Measurements from ENCODE around the gene NFATC1.

Gene NFATC1

GRCh38 chr18:79542213-79542612 is 146.5 kb downstream of the NFATC1 start:
- DNase-seq (ENCODE audit: low read depth): no peak

DNA sequence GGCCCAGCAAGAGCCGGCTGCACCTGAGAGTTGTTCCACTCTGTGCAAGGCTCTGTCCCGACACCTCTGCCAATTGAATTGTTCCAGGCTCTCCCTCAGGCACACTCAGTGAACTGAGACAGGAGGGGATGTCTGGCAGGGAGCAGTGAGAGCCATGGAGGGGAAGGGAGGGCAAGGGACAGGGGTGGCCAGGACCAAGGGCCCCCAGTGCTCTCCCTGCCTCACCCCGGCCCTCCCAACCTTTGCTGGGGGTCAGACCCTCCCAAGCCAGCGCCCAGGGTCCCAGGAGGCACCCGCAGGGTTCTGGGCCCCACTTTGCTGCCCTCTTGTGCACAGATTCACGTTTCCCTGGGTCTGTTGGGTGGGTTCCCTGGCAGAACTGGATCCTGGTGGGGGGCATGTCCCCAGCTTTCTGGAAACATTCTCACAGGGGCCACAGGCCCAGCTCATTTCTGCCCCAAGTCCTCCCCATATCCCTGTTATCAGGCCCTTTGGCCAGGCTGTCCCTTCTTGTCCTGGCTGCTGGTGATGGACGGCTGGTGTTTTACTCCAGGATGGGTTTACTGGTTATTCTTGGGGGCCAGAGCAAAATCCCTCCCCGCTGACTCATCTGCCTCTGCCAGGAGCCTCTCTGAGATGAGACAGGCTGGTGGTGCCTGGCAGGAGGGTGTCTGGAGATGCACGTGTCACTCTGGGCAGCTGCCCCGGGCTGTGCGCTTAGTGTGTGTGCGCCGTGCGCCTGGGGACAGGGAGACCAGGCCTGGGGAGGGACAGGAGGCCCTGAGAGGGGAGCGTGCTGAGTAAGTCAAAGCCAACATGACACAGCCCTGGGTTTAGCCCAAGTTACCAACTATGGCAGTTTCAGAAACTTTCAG is 147.4 kb downstream of the NFATC1 start:
- no peak for DNase-seq (ENCODE audit: low read depth)

DNA sequence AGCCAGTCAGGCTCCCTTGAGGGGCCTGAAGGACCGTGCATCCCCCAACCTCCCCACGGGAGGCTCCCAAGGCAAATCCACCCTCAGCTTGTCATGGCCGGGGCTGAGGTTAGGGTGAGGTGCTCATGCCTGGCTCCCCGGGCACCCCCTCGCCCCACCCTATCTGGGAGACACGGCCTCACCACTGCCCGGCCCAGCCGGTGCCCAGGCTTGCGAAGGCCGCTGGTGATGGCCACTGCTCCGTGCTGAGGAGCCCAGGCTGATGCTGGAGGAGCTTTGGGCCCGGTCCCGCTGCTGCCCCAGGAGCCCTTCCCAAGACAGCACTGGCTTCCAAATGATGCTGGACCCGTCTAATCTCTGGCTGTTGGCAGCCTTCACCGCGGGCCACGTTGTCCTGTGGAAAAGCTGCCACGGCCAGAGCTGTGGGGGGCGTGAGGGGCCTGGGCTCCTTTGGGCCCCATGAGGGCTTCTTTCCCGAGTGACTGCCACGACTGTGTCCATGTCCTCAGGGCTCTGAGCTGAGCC is 148.2 kb downstream of the NFATC1 start:
- DNase-seq (ENCODE audit: low read depth): no peak

DNA sequence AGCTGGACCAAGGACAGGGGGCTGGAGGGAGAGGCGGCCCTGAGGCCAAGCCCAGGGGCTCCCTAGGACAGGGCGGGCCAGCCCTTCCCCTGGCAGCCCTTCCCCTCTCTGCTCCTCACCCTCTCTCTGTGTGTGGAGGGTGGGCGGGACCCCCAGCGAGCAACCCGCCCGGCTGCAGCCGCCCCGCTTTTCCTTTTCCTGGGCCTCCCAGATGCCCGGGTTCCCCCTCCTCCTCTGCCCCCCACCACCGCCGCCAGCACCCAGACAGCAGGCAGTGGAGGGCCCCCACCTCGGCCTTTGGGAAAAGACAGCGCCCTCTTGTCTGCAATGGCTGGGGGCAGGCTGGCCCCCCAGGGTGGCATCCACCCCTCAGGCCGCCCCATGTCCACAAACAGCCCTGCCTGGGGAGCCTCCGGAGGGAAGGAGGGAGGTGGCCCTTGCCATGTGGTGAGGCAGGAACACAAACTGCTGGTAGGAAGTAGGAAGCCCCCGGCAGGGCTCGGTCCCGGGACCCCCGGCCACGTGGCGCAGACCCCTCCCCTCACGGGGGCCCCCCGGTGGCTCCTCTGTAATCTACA is 148.7 kb downstream of the NFATC1 start:
- no peak for DNase-seq (ENCODE audit: low read depth)

- DNase-seq (ENCODE audit: low read depth): no peak
Observed at GRCh38 chr18:79545255-79545654, 149.5 kb downstream of the NFATC1 start.

GRCh38 chr18:79545736-79546171 is 150.0 kb downstream of the NFATC1 start:
- no peak for DNase-seq (ENCODE audit: low read depth)

DNA sequence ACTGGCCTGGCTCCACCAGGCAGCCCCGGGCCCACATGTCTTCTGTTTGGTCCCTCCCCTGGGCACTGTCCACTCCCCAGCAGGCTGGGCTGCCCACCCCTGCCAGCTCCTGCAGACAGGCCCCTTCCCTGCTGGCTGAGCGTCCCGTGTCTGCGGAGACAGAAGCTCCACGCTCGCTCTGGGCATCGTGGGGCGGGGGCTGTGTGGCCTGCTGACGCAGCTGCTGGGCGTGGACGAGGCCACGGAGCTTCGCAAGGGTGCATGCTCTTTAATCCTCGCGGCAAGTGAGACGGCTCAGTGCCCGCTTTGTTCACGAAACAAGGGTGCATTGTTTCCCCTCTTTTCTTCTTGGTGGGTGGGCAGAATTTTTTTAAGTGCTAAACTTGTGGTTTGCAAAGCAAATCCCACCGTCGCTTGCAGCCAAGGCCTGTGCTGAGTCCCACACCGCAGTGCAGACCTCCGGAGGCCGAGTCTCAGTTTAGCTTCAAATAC is 151.1 kb downstream of the NFATC1 start:
- no peak for DNase-seq (ENCODE audit: low read depth)

DNA sequence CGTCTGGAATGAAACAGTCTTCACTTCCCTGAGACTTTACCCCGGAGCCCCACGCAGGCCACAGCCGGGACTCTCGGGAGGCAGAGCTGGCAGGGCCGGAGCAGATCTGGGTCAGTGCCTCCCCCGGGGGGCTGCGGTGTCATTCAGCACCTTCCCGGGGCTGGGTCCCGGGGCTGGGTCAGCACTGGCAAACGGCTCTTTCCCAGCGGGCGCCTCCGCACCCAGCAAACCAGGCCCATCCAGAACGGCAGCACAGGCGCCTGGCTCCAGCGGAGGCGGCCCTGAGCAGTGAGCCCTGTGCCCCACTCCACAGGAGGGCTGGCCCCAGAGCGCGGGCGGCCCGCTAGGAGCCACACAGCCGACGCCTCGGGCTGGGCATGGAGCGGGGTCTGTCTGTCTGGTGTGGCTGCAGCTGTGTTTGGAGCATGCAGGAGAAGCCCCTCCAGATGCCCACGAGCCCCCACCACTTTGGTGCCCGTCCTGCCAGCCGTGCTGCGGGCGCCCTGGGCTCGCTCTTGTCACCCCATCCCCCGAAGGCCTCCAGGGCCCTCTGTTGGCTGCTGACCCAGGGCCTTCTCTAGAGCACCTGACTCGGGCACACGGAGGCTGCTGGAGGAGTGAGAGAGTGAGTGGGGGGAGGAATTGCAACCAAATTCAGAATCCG is 151.8 kb downstream of the NFATC1 start:
- DNase-seq (ENCODE audit: low read depth): no peak

DNA sequence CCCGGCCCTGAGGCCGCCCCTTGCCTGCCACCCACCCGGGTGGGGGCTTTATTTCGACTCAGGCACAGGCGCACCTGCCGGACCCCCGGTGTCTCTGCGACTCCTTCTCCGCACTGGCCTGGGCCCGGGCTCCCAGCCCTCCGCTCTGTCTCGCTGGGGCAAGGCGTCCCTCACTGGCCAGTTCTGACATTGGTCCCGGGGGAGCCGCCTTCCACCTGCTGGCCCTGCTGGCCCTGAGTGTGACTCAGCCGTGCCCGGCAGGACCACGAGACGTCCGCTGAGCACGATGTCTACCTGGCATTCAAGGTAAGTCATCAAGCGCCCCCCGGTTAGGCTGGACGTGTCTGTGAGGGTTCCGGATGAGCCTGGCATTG is 152.3 kb downstream of the NFATC1 start:
- DNase-seq (ENCODE audit: low read depth): no peak

- no peak for DNase-seq (ENCODE audit: low read depth)
Observed at GRCh38 chr18:79548621-79548985, 152.9 kb downstream of the NFATC1 start.

DNA sequence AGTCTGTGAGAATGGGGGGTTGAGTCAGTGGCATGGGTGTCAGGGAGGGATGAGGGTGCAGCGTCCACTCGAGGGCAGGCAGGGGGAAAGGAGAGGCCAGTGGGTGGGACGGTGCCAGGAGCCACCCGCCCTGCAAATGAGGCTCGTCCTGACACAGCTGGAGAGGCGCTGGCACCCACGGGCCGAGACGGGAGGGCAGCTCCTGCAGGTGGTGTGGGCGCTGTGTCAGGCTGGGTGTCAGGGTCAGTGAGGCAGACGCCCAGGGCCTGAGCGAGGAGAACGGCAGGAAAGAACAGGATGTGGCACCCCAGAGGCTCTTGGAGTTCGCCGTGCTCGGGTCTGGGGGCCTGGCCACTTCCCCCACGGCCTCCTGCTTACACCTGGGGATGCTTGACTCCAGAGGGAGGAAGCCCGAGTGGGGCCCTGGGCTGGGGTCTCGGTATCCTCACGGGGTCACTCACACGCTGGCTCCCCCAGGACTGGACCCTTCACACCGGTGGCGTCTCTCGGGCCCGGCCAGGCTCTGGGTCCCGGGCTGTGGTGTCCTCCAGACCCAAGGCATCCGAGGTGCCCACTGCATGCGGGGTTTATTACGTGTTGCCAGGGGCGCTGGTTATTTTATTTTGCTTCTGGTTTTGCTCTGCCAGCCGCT is 153.4 kb downstream of the NFATC1 start:
- no peak for DNase-seq (ENCODE audit: low read depth)

DNA sequence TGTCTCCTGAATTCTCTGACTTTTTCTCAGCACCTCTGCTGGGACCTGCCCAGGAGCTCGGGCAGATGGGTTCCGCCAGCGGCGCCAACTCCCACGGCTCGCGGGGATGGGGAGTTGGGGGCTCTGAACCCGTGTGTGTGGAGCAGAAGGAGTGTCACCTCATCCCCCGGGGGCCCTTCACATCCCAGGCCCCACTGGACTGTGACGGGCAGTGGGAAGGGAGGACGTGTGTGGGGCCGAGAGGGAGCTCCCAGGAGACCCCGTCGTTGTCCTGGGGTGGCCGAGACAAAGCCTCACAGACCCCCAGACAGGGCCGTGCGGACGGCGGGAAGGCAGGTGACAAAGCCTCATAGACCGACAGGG is 153.9 kb downstream of the NFATC1 start:
- DNase-seq (ENCODE audit: low read depth): no peak

- DNase-seq (ENCODE audit: low read depth): no peak
Observed at GRCh38 chr18:79552140-79552631, 156.5 kb downstream of the NFATC1 start.

DNA sequence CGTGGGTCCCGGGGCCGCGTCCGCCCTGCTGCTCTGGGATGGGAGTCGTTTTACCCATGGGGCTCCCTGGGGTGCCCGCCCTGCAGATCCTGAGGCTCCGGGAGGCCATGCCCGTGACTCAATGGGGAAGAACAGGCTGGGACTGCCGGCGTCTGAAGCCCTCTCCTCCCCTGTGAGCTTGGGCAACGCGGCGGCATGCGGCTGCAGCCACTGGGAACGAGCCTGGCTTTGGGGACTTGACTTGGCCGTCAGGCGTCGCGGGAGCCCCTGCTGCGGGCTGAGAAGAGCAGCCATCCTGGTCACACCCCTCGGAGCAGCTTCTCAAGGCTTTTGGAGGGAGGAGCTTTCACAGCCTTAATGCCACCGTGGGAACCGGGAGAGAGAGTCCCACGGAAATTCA is 157.0 kb downstream of the NFATC1 start:
- no peak for DNase-seq (ENCODE audit: low read depth)

DNA sequence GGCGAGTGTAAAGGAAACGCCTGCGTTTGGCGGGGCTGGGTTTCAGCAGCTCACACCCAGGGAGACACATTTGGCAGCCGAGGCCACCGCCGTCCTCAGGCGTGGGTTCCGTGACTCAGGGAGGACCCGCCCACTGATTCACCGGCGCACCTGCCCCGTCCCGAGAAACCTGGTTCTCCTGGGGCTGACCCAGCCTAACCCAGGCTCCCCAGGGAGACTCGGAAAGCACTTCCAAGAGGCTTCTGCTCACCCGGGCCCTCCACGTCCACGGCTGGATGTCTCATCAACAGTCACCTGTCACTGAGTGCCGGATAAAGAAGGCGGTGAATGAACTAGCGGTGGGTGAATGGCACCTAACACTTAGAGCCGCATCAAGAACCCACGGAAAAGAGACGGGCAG is 157.4 kb downstream of the NFATC1 start:
- no peak for DNase-seq (ENCODE audit: low read depth)

GRCh38 chr18:79553696-79554095 is 158.0 kb downstream of the NFATC1 start:
- no peak for DNase-seq (ENCODE audit: low read depth)

GRCh38 chr18:79554321-79554720 is 158.6 kb downstream of the NFATC1 start:
- DNase-seq (ENCODE audit: low read depth): no peak

- no peak for DNase-seq (ENCODE audit: low read depth)
Observed at GRCh38 chr18:79554945-79555645, 159.4 kb downstream of the NFATC1 start.

DNA sequence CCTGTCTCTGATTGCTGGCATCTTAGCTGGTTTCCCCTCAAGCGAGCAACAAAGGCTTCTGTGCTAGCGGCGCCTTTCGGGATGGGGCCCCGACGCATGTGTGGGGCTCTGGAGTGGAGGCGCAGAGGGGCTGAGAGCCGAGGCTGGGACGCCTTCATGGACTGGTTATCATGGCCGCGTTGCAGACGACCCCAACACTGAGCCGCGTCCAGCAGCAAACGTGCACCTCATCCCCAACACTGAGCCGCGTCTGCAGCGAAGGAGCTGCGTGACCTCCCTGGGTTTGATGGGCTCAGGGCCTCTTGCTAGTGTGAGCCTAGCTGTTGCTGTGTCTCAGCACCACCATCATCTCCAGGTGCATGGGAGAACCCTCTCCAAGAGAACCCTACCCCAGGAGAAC is 160.2 kb downstream of the NFATC1 start:
- no peak for DNase-seq (ENCODE audit: low read depth)

- DNase-seq (ENCODE audit: low read depth): no peak
Observed at GRCh38 chr18:79556829-79557585, 161.3 kb downstream of the NFATC1 start.

Data from HS-5 (cell line).